Activated T-cell treated with anti-CD3 and anti-CD28 coated beads for 48 hours (primary cell): Measurements from ENCODE around the gene CUL1.

ENCODE experiments used
- DNase-seq: peaks from one replicate; pipeline ENCODE4 v3.0.0-alpha.2; 2020; ENCODE audit warnings: low read depth

Gene CUL1

DNA sequence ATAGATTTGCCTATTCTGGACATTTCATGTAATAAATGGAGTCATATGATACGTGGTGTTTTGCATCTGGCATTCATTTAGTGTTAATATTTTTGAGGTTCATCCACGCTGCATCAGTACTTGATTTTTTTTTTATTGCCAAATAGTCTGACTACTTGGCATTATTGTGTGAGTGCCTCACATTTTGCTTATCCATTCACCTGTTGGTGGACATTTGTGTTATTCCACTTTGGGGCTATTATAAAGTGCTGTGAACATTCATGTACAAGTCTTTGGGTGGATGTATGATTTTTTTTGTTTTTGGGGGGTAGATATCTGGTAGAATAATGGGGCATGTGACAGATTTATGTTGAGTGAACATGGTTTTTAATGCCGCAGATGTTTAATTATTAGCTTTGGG lies 19.7 kb downstream of the CUL1 start:
- no peak for DNase-seq

DNA sequence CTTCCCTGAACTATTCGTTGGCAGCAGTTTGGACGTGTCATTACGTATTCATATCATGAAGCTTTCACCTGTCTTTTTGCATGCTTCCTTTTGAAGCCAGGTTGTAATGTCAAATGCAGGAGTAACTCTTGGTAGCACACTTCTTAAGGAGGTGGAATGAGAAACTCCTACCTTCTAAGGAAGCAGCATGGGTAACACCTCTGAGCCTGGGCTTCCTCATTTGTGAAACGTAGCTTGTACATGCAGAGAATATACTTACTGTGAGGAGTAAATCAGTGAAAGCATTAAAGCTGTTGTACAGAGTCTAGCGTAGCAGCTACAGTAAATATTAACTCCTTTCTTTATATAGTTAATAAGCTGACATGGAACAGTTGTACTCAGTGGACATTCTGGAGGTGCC lies 21.1 kb downstream of the CUL1 start:
- DNase-seq = no peak

- no peak for DNase-seq
Observed at GRCh38 chr7:148720472-148720871, 21.8 kb downstream of the CUL1 start.

DNA sequence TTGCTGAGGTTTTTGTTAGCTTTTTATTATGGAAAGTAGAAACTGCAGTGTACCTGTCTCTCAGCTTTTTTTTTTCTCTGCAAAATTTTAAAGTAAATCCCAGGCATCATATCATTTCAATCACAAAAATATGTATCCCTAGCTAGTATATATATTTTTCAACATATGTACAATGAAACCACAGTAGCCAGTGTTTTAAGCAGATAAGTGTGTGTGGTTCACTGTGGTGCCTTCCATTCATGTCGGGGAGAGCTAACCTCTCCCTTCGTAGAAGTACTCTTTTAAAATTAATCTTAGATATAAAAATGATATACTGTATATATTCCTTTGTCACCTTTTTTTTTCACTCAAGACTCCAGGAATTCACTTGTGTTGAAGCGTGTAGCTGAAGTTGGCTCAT lies 22.7 kb downstream of the CUL1 start:
- DNase-seq = no peak

- DNase-seq = no peak
Observed at GRCh38 chr7:148722340-148723165, 23.9 kb downstream of the CUL1 start.

- no peak for DNase-seq
Observed at GRCh38 chr7:148723166-148723559, 24.5 kb downstream of the CUL1 start.

DNA sequence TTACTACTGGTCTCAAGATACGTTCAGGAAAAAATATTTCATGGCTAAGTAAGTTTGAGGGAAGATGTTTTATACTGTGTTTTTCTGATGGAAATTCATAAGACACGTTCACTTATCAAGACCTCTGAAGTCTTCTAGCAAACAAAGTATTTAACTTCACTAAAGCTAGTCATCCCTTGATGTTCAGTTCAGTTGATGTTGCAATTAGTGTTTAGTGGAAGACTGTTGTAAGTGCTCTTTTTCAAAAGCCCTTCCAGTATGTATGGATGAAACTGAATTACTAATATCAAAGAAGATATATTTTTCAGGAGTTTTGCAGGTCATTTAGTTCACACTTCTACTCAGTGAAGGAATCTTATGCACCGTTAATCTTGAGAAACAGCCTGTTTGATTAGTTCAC lies 25.1 kb downstream of the CUL1 start:
- DNase-seq = no peak

- DNase-seq = no peak
Observed at GRCh38 chr7:148726385-148726784, 27.7 kb downstream of the CUL1 start.

DNA sequence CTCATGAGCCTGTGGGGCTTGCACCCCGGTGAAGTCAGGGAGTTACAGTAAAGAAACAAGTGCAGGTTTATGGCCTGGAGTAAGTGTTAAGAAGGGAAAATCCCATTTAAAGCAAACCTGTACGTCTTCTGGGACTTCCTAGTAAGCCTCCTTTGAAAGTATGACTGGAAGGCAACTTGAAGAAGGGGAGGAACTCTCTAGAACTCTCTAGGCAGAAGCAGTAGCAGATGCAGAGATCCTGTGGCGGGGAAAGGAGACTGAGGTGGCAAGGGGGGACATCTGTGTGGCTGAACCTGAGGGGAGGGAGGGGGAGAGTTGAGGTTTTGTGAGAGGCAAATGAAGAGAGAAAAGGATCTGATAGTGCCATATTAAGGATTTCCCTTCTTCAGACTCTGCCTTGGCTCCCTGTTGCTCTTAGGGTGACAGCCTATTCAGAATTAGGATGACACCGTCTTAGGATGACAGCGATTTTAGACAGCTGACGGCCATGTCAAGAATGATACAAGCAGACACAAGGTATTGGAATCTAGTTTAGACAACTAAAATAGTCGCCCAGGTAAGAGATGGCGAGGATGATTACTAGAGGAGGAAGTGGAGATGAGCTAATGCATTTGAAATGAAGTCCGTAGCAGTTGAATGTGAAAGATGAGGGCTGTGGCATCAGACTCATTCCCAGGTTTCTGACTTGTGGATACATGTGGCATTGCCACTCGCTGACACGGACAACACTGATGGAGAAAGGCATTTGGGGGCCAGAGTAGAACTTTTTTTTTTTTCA lies 29.0 kb downstream of the CUL1 start:
- no peak for DNase-seq

GRCh38 chr7:148729984-148730733 lies 31.5 kb downstream of the CUL1 start:
- DNase-seq = no peak

GRCh38 chr7:148732862-148733261 lies 34.2 kb downstream of the CUL1 start:
- DNase-seq = no peak

- no peak for DNase-seq
Observed at GRCh38 chr7:148733496-148733895, 34.8 kb downstream of the CUL1 start.

DNA sequence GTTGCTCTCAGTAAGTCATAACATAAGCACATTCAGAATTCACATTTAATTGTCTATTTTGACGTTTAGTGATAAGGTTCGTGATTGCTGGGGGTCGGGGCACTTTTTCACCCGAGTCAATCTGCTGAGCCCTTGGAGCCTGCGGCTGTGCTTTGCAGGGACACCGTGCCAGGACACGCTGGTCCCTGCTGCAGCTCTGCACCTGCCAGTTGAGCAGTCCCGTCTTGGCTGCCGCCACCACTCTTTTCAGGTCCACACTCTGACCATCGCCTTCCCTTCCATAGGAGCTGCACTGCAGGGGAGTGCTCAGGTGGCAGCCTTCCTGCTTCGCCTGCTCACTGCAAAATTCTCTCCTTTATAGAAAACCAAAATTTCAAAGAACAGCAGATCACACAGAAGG lies 36.4 kb downstream of the CUL1 start:
- no peak for DNase-seq

GRCh38 chr7:148735967-148736366 lies 37.3 kb downstream of the CUL1 start:
- DNase-seq = no peak

DNA sequence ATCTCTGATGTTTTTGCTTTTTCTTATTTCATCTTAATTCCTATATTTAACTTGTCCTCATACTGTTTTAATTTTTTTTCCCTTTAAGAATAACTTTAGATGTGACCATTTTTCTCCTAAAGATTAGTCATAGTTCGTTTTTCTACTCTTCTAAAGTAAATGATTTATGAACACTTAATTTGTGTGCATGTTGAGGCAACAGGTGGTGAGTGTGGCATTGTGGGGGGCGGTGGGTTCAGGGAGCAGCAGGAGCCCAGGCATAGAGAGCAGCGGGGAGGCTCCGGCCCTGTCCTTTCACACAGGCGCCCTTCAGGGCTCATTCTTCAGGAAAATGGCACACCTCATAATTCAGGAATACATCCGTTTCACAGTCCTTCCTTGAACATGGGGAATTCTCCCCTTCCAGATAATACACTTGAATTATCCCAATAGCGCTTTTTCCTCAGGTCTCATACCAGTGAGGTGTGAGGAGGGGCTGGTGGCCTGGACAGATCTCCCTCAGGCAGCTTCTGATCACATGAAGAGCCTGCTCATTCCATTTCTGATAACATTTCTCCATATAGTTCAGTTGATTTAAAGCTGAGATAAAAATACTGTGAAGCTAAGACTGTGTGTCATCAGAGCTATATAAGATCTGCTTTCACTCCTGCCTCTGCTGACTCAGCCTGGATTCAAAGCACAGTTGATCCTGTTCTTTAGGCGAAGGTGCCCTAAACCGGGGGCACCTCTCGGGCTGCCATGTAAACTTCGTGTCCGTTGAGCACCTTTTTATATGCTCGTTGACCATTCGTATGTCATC lies 40.2 kb downstream of the CUL1 start:
- no peak for DNase-seq

DNA sequence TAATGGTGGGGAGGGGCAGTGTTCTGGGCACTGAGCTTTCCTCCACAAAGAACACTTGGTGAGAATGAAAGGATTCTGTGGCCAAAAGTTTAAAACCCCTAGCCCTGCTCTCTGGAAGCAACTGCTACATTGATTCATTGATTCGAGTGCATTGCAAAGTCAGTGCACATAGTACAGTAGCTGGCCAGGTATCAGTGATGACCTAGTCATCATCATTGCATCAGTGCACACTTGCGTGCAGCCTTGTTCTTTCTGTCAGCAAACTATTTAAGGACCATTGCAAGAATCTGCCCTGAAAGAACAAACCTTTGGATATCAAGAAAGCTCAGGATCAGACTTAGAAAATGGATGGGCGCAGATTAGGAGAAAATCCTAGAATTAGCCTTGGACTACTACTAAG lies 47.4 kb downstream of the CUL1 start:
- no peak for DNase-seq

- no peak for DNase-seq
Observed at GRCh38 chr7:148747274-148747673, 48.6 kb downstream of the CUL1 start.

DNA sequence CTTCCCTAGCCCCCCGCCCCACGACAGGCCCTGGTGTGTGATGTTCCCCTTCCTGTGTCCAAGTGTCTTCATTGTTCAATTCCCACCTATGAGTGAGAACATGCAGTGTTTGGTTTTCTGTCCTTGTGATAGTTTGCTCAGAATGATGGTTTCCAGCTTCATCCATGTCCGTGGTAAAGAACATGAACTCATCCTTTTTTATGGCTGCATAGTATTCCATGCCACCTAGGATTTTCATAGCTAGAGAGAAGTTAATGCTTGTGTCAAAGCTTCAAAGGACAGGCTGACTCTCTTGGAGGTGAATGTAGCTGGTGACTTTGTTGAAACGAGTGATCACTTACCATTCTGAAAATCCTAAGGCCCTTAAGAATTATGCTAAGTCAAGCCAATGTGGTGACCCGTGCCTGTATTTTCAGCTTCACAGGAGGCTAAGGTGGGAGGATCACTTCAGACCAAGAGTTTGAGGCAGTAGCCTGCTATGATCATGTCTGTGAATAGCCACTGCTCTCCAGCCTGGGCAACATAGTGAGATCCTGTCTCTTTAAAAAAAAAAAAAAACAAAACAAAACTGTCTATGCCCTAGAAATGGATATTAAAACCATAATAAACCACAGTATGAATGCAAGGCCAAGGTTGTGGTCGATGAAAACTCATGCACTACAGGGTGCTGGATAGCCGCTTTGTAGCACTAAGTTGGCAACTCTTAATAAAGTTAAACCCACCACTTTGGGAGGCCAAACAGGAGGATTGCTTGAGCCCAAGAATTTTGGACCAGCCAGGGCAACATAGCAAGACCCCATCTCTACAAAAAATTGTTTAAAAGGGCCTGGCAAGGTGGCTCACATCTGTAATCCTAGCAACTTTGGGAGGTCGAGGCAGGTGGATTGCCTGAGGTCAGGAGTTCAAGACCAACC lies 52.0 kb downstream of the CUL1 start:
- no peak for DNase-seq

- no peak for DNase-seq
Observed at GRCh38 chr7:148753224-148753623, 54.5 kb downstream of the CUL1 start.

DNA sequence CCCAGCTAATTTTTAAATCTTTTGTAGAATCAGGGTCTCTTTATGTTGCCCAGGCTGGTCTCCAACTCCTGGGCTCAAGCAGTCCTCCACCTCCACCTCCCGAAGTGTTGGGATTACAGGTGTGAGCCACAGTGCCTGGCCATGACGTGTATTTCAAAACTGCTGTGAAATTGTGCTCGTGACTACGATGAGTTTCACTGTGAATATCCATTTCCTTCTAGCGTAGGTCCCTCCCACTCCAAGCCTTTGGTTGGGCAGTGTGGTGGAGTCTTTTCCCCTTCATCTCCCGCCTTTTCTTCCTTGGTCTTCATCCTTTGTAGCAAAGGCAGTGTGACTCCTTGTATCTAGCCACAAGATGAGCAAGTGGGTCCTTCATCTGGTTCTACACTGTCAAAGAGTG lies 56.2 kb downstream of the CUL1 start:
- no peak for DNase-seq
